ENCODE results near the gene RAB43.
A peak's percentile ranks its signal among the peaks of the same experiment; 100 is the strongest.

GRCh38 chr3:129120254-129121004 lies 1.2 kb downstream of the RAB43 start:
- TF ChIP-seq CTCF (IDR thresholded peaks at IDR 0.05; ENCODE audit: insufficient read depth, low read depth, low read length) = peak; percentile 6
- TF ChIP-seq EZH2 (IDR thresholded peaks at IDR 0.05; ENCODE audit: insufficient read depth, low read length) = no peak

Measured in astrocyte (in vitro differentiated cells and primary cell).